Small intestine (tissue), 16 donors: Measurements from ENCODE around the gene AZIN2. TPM values are rescaled to one million over a fixed set of nuclear protein-coding genes. Genes with fewer than 3 reads are reported as not detected.
A peak's percentile ranks its signal among the peaks of the same experiment; 100 is the strongest.

Experiments
- DNase-seq, 2 donors: peaks; one replicate each; pipeline versions ENCODE4 v3.0.0 to v3.0.0-alpha.2; 2013
- FAIRE-seq: peaks from 2 replicates; lab custom pipeline; 2012; peaks lifted over from hg19 to GRCh38; lab: Jason Lieb, UNC
- H3K27ac ChIP-seq, 3 donors: one replicate each; pipeline ENCODE4 v1.5.1; 2013; ENCODE audit warnings: low read length in 2 of 3, mild to moderate bottlenecking in 2 of 3, control low read depth in 1 of 3, inconsistent platforms in 1 of 3, low read depth in 1 of 3, moderate library complexity in 1 of 3
- H3K27me3 ChIP-seq, 3 donors: one replicate each; pipeline ENCODE4 v1.6.1; 2013; ENCODE audit warnings: low read length in 3 of 3, inconsistent platforms in 1 of 3; ENCODE audit not compliant: control insufficient read depth in 3 of 3, insufficient read depth in 3 of 3
- H3K36me3 ChIP-seq, 3 donors: one replicate each; pipeline ENCODE4 v1.6.1; 2013; ENCODE audit warnings: low read length in 3 of 3, inconsistent platforms in 1 of 3, low read depth in 1 of 3, mild to moderate bottlenecking in 1 of 3, moderate library complexity in 1 of 3; ENCODE audit not compliant: control insufficient read depth in 3 of 3, insufficient read depth in 2 of 3
- H3K4me1 ChIP-seq, 3 donors: one replicate each; pipeline ENCODE4 v1.6.1; 2013; ENCODE audit warnings: low read length in 2 of 3, inconsistent platforms in 1 of 3, low read depth in 1 of 3, mild to moderate bottlenecking in 1 of 3, moderate library complexity in 1 of 3; ENCODE audit not compliant: control insufficient read depth in 3 of 3, insufficient read depth in 2 of 3
- H3K4me3 ChIP-seq, 3 donors: one replicate each; pipeline ENCODE4 v1.5.1; 2013; ENCODE audit warnings: low read length in 3 of 3, control low read depth in 1 of 3, inconsistent platforms in 1 of 3, low read depth in 1 of 3, mild to moderate bottlenecking in 1 of 3, moderate library complexity in 1 of 3
- H3K9me3 ChIP-seq, 2 donors: one replicate each; pipeline ENCODE4 v1.6.1; 2013; ENCODE audit warnings: low read depth in 1 of 2, low read length in 1 of 2; ENCODE audit not compliant: control insufficient read depth in 2 of 2, insufficient read depth in 1 of 2
- WGBS, 3 donors: extraction: QIAGEN DNeasy Blood & Tissue Kit; methylation state at CpG; one replicate each; pipeline ENCODE4 v1.1.7; 2013; 5-methylcytosine and 5-hydroxymethylcytosine counted together
- long read RNA-seq, 10 donors: transcript quantifications; one replicate each; lab custom pipeline, GENCODE V29; 2026
- polyA plus RNA-seq, 4 donors: library from polyadenylated mRNA; stranded (reverse) in 3 of 4; unstranded in 1 of 4; fragments of 200-250 nt in 3 of 4; fragments of 120-200 nt in 1 of 4; gene quantifications; one replicate each; pipeline versions ENCODE4 v1.2.1 to v1.2.3, GENCODE V29; 2013
- donor health status: healthy with polysubstance abuse.
- donor health status: control.
- donor health status: control.
- donor health status: Bipolar disorder and iron deficiency.
- donor health status: healthy.

The AZIN2 gene
- 1 to 10 TPM in 3 of 4 donors, not detected in 1; 1.1 to 1.6 (median 1.5) TPM for polyA plus RNA-seq
- long read RNA-seq, donor 1: 0 reads
- long read RNA-seq, donor 2: 0 reads
- long read RNA-seq, donor 3: 0 reads
- long read RNA-seq, donor 4: 0 reads
- long read RNA-seq, donor 5: 0 reads
- long read RNA-seq, donor 6: 0 reads
- long read RNA-seq, donor 7: 0 reads
- long read RNA-seq, donor 8: 0 reads
- long read RNA-seq, donor 9: 0 reads
- long read RNA-seq, donor 10, partial matches to known transcripts: 0 of 1 reads
- long read RNA-seq, donor 10, other reads (novel, unspliced or antisense): 0 of 1 reads

- peaks cover 0 to 35% (median 0%) of the 10 kb centered on the region in 3 donors for H3K27me3 ChIP-seq
- H3K4me1 ChIP-seq: peaks cover 0 to 15% (median 4%) of the 10 kb centered on the region in 3 donors
- peak; percentile 92 to 97 for DNase-seq
- FAIRE-seq: no peak
- no peaks in the 10 kb centered on the region for H3K36me3 ChIP-seq
- H3K4me3 ChIP-seq: peak within 1 kb of the TSS; percentile 49 to 72 (median 68)
- H3K27ac ChIP-seq: peak within 1 kb of the TSS in 1 of 3 donors; percentile 8
- 0 to 1% (median 0%) methylated on average over 42 to 52 of the region's 52 CpGs for WGBS, 3 donors
- H3K9me3 ChIP-seq: peaks cover 0 to 2% of the 10 kb centered on the region in 2 donors
Observed at GRCh38 chr1:33080885-33081553, at the start of gene AZIN2. Gene AZIN2, plus strand, starts transcription at chr1:33081153. Its CDS starts 1,097 bp downstream, at chr1:33082250.

DNA sequence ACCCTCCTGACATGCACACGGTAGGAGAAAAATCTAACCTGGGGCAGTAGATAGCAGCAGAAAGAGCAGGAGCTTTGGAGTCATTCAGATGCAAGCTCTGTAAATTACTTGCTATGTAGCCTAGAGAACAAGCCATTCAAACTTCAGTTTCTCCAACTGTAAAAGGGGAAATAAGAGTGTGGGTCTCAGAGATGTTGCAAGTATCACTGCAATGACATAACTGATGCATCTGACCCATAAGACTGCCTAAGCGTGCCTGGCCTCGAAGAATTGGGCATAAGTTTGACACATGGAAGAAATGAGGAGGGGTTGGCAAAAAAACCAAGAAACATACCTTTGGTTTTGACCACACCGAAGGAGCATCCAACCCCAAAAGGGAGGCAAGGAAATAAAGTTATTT is 49.4 kb upstream of the AZIN2 start:
- Histone ChIP-seq H3K27ac (no peak overlapping the region), H3K4me3 (no peak overlapping the region), H3K9me3 (no peaks in the 10 kb centered on the region), H3K27me3 (no peaks in the 10 kb centered on the region), H3K4me1 (peaks cover 8 to 20% (median 20%) of the 10 kb centered on the region in 3 donors), H3K36me3 (peaks cover 6 to 30% (median 7%) of the 10 kb centered on the region in 3 donors)
- no peak for DNase-seq
- 85 to 89% (median 86%) methylated on average over 4 of the region's 4 CpGs for WGBS, 3 donors
- FAIRE-seq: no peak

DNA sequence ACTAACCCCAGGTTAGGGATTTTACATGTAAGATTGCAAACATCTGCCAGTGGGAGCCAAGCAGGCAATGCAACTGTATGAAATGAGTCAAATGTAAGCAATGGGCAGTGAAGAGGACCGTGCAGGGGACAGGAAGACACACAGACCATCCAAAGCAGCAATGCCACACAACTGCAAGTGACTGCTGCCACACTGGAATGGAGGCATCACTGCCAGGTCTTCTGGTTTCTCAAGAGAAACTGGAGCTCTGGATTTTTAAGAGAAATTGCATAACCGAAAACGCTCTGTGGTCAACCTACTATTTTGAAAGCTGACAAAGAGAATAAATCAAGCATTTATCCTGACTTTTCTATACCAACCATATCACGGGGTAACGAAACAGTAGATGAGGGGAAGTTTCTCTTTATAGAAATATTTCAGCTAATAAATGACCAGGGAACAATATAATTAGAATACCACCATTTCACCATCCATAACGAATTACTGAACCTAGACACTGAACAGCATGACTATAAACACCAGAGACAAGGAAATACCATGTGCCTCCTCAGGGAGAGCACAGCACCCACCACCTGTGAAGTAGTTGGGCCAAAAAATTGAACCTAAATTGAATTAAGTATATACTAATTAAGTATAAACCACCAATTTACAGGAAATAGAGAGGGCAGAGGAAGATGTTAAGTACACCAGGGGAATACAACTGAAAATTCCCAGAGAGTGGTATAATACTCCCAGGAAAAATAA is 48.7 kb upstream of the AZIN2 start:
- DNase-seq (no peak), FAIRE-seq (no peak)
- Histone ChIP-seq H3K4me1 (peaks cover 8 to 20% (median 20%) of the 10 kb centered on the region in 3 donors), H3K4me3 (no peak overlapping the region), H3K9me3 (no peaks in the 10 kb centered on the region), H3K27me3 (no peaks in the 10 kb centered on the region), H3K36me3 (peaks cover 6 to 30% (median 7%) of the 10 kb centered on the region in 3 donors), H3K27ac (no peak overlapping the region)
- 68 to 75% (median 73%) methylated on average over 6 of the region's 6 CpGs for WGBS, 3 donors

DNA sequence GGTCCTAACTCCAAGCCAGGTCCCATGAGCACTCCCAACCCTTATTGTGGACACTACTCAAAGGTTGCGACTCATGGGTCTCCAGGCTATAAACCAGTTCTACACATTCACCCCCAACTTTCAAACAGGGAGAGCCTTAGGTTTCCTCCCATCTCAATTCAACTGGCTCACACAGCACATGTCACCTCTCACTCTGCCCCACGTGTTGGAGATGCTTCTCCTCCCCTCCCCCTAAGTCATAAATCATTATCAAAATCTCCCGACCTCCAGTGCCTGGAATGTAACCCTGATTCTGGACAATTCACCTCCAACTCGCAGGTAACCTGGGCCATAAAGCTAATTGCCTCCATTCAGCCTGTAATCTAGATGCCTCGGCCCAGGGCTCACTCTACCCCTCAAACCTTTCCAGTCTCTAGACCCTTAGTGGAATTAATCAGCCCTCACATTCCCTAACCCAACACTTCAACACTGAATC is 44.9 kb upstream of the AZIN2 start:
- DNase-seq: peak; percentile 41 to 66
- 2 to 9% (median 2%) methylated on average over 5 of the region's 5 CpGs for WGBS, 3 donors
- Histone ChIP-seq H3K4me1 (peaks cover 7 to 17% (median 17%) of the 10 kb centered on the region in 3 donors), H3K27ac (peak overlapping the region; percentile 81 to 91 (median 82)), H3K9me3 (no peaks in the 10 kb centered on the region), H3K36me3 (peaks cover under 1 to 13% (median 2%) of the 10 kb centered on the region in 3 donors), H3K4me3 (peak overlapping the region; percentile 79 to 95 (median 94)), H3K27me3 (no peaks in the 10 kb centered on the region)
- FAIRE-seq: no peak

GRCh38 chr1:33036526-33037503 is 44.1 kb upstream of the AZIN2 start, which contains the start of gene AK2:
Gene AK2, minus strand, starts transcription at chr1:33036883. Its CDS starts 55 bp downstream, at chr1:33036828.
- peaks cover 7 to 17% (median 17%) of the 10 kb centered on the region in 3 donors for H3K4me1 ChIP-seq
- DNase-seq (peak; percentile 97 to 100), FAIRE-seq (no peak)
- H3K36me3 ChIP-seq: peaks cover 0 to 13% (median 2%) of the 10 kb centered on the region in 3 donors
- no peaks in the 10 kb centered on the region for H3K27me3 ChIP-seq
- peak within 1 kb of the TSS; percentile 79 to 95 (median 94) for H3K4me3 ChIP-seq
- peak within 1 kb of the TSS; percentile 81 to 91 (median 82) for H3K27ac ChIP-seq
- no peaks in the 10 kb centered on the region for H3K9me3 ChIP-seq
- 4 to 5% (median 4%) methylated on average over 59 of the region's 59 CpGs for WGBS, 3 donors

DNA sequence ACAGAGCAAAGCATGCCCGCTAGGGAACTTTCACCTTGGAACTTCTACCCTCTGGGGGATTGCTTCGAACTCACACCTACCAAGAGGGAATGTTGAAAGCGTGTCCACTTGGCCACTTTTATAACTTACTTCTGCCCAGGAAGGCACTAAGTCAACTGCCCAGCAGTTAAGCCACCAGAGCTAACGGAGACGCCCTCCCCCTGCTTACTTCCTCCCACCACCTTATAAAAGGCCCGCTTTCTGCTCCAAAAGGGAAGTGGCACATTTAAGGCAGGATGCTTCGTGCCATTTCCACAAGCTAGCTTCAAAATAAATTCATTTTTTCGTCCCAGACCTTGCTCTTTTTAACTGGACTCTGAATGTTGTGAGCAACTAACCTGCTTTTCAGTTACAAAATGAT is 41.1 kb upstream of the AZIN2 start:
- DNase-seq (no peak), FAIRE-seq (no peak)
- Histone ChIP-seq H3K9me3 (no peaks in the 10 kb centered on the region), H3K4me1 (peaks cover 4 to 19% (median 7%) of the 10 kb centered on the region in 3 donors), H3K27me3 (no peaks in the 10 kb centered on the region), H3K36me3 (peaks cover 0 to 3% (median 0%) of the 10 kb centered on the region in 3 donors), H3K4me3 (no peak overlapping the region), H3K27ac (no peak overlapping the region)
- WGBS, 3 donors: 71 to 87% (median 82%) methylated on average over 8 of the region's 8 CpGs

DNA sequence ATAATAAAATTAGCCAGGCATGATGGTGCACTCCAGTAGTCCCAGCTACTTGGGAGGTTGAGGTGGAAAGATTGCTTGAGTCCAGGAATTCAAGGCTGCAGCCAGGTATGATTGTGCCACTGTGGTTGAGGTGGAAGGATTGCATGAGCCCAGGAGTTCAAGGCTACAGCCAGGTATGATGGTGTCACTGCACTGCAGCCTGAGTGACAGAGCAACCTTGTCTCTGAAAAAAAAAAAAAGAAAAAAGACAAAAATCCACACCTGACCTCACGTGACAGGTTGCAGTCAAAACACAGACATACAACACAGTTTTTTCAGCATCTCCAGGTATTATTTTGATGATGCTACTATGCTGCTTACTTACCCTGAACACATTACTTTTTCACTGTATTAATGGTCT is 39.9 kb upstream of the AZIN2 start:
- Histone ChIP-seq H3K27me3 (no peaks in the 10 kb centered on the region), H3K36me3 (no peaks in the 10 kb centered on the region), H3K9me3 (no peaks in the 10 kb centered on the region), H3K4me3 (no peak overlapping the region), H3K4me1 (peaks cover 0 to 15% (median 5%) of the 10 kb centered on the region in 3 donors), H3K27ac (no peak overlapping the region)
- FAIRE-seq (no peak), DNase-seq (no peak)
- WGBS, 3 donors: 80 to 88% (median 85%) methylated on average over 1 of the region's 1 CpG
